ENCODE results near the gene ANKRD39. TPM values are rescaled to one million over a fixed set of nuclear protein-coding genes. Genes with fewer than 3 reads are reported as not detected.
A peak's percentile ranks its signal among the peaks of the same experiment; 100 is the strongest.
"Not testable (repeated sequence)": the region's sequence is repeated elsewhere in the genome, so short reads cannot be mapped to it uniquely, and the experiment has no call there.

Gene ANKRD39
- total and polyA plus RNA-seq, 7 donors = 19.2 to 101 (median 53.3) TPM

- no peaks in the 10 kb centered on the region for H3K27me3 ChIP-seq (ENCODE audit: insufficient read depth in 3 of 3, low read length in 2 of 3)
- TF ChIP-seq CTCF (IDR thresholded peaks at IDR 0.05) = no peak
- DNase-seq (no peak), ATAC-seq (no peak)
- no peaks in the 10 kb centered on the region for H3K9me3 ChIP-seq
- H3K4me1 ChIP-seq = peaks cover 14% of the 10 kb centered on the region
- H3K36me3 ChIP-seq (ENCODE audit: insufficient read depth in 1 of 2, low read depth in 1 of 2) = peaks cover 0 to 59% of the 10 kb centered on the region in 2 donors
- 96 to 98% (median 98%) methylated on average over 10 of the region's 10 CpGs for WGBS, 3 donors
- H3K4me3 ChIP-seq = no peak overlapping the region
- H3K27ac ChIP-seq = no peak overlapping the region
- intact Hi-C loops (cut with DNase I) = loop anchor here in 1 of 2 donors (5.0 kb wide), 1 partner anchor 40 kb away; no protein-coding TSS in a partner anchor
Observed at GRCh38 chr2:96807127-96807471, 50.7 kb downstream of the ANKRD39 start.

- 90 to 92% (median 91%) methylated on average over 23 of the region's 23 CpGs for WGBS, 3 donors
- ATAC-seq (no peak), DNase-seq (no peak)
- Histone ChIP-seq H3K27me3 (ENCODE audit: insufficient read depth in 3 of 3, low read length in 2 of 3) (no peaks in the 10 kb centered on the region), H3K9me3 (no peaks in the 10 kb centered on the region), H3K4me3 (no peak overlapping the region), H3K36me3 (ENCODE audit: insufficient read depth in 1 of 2, low read depth in 1 of 2) (peaks cover 0 to 64% of the 10 kb centered on the region in 2 donors), H3K27ac (no peak overlapping the region), H3K4me1 (peaks cover 9% of the 10 kb centered on the region)
- no peak for TF ChIP-seq CTCF (IDR thresholded peaks at IDR 0.05)
- intact Hi-C loops (cut with DNase I) = loop anchor here in 1 of 2 donors (5.0 kb wide), 1 partner anchor 39 kb away; no protein-coding TSS in a partner anchor
Observed at GRCh38 chr2:96806468-96807126, 51.2 kb downstream of the ANKRD39 start.

- 93 to 96% (median 95%) methylated on average over 13 to 16 of the region's 20 CpGs for WGBS, 3 donors
- not testable (repeated sequence) for H3K4me1 ChIP-seq; H3K27me3 ChIP-seq (ENCODE audit: insufficient read depth in 3 of 3, low read length in 2 of 3); H3K4me3 ChIP-seq; DNase-seq; H3K9me3 ChIP-seq; H3K27ac ChIP-seq; ATAC-seq
- intact Hi-C loops (cut with DNase I) = loop anchor here in 1 of 2 donors (5.0 kb wide), 1 partner anchor 39 kb away; no protein-coding TSS in a partner anchor
- H3K36me3 ChIP-seq (ENCODE audit: insufficient read depth in 1 of 2, low read depth in 1 of 2) = peaks cover 0 to 60% of the 10 kb centered on the region in 2 donors
Observed at GRCh38 chr2:96805946-96806345, 51.9 kb downstream of the ANKRD39 start.

- TF ChIP-seq CTCF (IDR thresholded peaks at IDR 0.05) = no peak
- peaks cover 0 to 56% of the 10 kb centered on the region in 2 donors for H3K36me3 ChIP-seq (ENCODE audit: insufficient read depth in 1 of 2, low read depth in 1 of 2)
- no peaks in the 10 kb centered on the region for H3K27me3 ChIP-seq (ENCODE audit: insufficient read depth in 3 of 3, low read length in 2 of 3)
- DNase-seq (no peak), ATAC-seq (no peak)
- intact Hi-C loops (cut with DNase I) = loop anchor here in 1 of 2 donors (1.0 to 5.0 kb wide), 3 partner anchors 38 to 151 kb away; no protein-coding TSS in a partner anchor
- H3K9me3 ChIP-seq = no peaks in the 10 kb centered on the region
- no peak overlapping the region for H3K4me3 ChIP-seq
- peaks cover 8% of the 10 kb centered on the region for H3K4me1 ChIP-seq
- no peak overlapping the region for H3K27ac ChIP-seq
Observed at GRCh38 chr2:96804986-96805385, 52.8 kb downstream of the ANKRD39 start.

- DNase-seq (peak in 1 of 2 donors; percentile 13), ATAC-seq (no peak)
- no peaks in the 10 kb centered on the region for H3K27me3 ChIP-seq (ENCODE audit: insufficient read depth in 3 of 3, low read length in 2 of 3)
- peaks cover 8% of the 10 kb centered on the region for H3K4me1 ChIP-seq
- no peak for TF ChIP-seq CTCF (IDR thresholded peaks at IDR 0.05)
- intact Hi-C loops (cut with DNase I) = loop anchor here in 1 of 2 donors (2.0 to 5.0 kb wide), 2 partner anchors 65 to 252 kb away; no protein-coding TSS in a partner anchor
- WGBS, 3 donors = 88 to 91% (median 91%) methylated on average over 7 of the region's 7 CpGs
- no peak overlapping the region for H3K4me3 ChIP-seq
- no peaks in the 10 kb centered on the region for H3K9me3 ChIP-seq
- no peak overlapping the region for H3K27ac ChIP-seq
- H3K36me3 ChIP-seq (ENCODE audit: insufficient read depth in 1 of 2, low read depth in 1 of 2) = peaks cover 0 to 61% of the 10 kb centered on the region in 2 donors
Observed at GRCh38 chr2:96802721-96803120, 55.1 kb downstream of the ANKRD39 start.
